Hepatocyte (in vitro differentiated cells): ENCODE measurements around the gene STMN3. TPM values are rescaled to one million over a fixed set of nuclear protein-coding genes. Genes with fewer than 3 reads are reported as not detected.
"Not testable (repeated sequence)": the region's sequence is repeated elsewhere in the genome, so short reads cannot be mapped to it uniquely, and the experiment has no call there.

ENCODE experiments used
- DNase-seq: peaks from one replicate; pipeline ENCODE4 v3.0.0-alpha.2; 2016; ENCODE audit warnings: low spot score
- H2AFZ ChIP-seq: fragments of 200-600 bp; sonication (generic); 2 replicates; pipeline ENCODE4 v1.6.0; 2016; ENCODE audit warnings: antibody characterized with exemption, mild to moderate bottlenecking
- H3K27ac ChIP-seq: fragments of 200-600 bp; sonication (generic); 2 replicates; pipeline ENCODE4 v1.5.1; 2016; ENCODE audit warnings: mild to moderate bottlenecking
- H3K27me3 ChIP-seq: fragments of 200-600 bp; sonication (generic); 2 replicates; pipeline ENCODE4 v1.6.1; 2016
- H3K36me3 ChIP-seq: fragments of 200-600 bp; sonication (generic); replicated peaks from 2 replicates; pipeline ENCODE4 v1.5.1; 2016; ENCODE audit warnings: low read depth; ENCODE audit not compliant: insufficient read depth
- H3K4me1 ChIP-seq: fragments of 200-600 bp; sonication (generic); 2 replicates; pipeline ENCODE4 v1.5.1; 2016; ENCODE audit warnings: mild to moderate bottlenecking, moderate library complexity; ENCODE audit not compliant: insufficient read depth
- H3K4me2 ChIP-seq: fragments of 200-600 bp; sonication (generic); 2 replicates; pipeline ENCODE4 v1.6.0; 2016
- H3K4me3 ChIP-seq: fragments of 200-600 bp; sonication (generic); 2 replicates; pipeline ENCODE4 v1.5.1; 2016; ENCODE audit warnings: mild to moderate bottlenecking
- H3K79me2 ChIP-seq: fragments of 200-600 bp; sonication (generic); 2 replicates; pipeline ENCODE4 v1.6.0; 2017; ENCODE audit warnings: mild to moderate bottlenecking
- H3K9me2 ChIP-seq: fragments of 200-600 bp; sonication (generic); replicated peaks from 2 replicates; pipeline ENCODE4 v1.6.0; 2017; ENCODE audit warnings: mild to moderate bottlenecking; ENCODE audit not compliant: insufficient read depth
- H3K9me3 ChIP-seq: fragments of 200-600 bp; sonication (generic); 2 replicates; pipeline ENCODE4 v1.5.1; 2016; ENCODE audit warnings: low read depth, mild to moderate bottlenecking
- H4K20me1 ChIP-seq: fragments of 200-600 bp; sonication (generic); 2 replicates; pipeline ENCODE4 v1.6.0; 2016; ENCODE audit warnings: mild to moderate bottlenecking; ENCODE audit not compliant: insufficient read depth, poor library complexity, severe bottlenecking
- CTCF ChIP-seq: fragments of 200-600 bp; sonication (generic); IDR thresholded peaks from 2 replicates; pipeline ENCODE4 v1.5.1; 2016; ENCODE audit warnings: antibody characterized with exemption, mild to moderate bottlenecking; ENCODE audit not compliant: poor library complexity
- EZH2 ChIP-seq: fragments of 200-600 bp; sonication (generic); IDR thresholded peaks from 2 replicates; pipeline ENCODE4 v1.6.1; 2016; ENCODE audit warnings: antibody characterized with exemption, mild to moderate bottlenecking, borderline replicate concordance
- EZH2phosphoT487 ChIP-seq: fragments of 200-600 bp; sonication (generic); IDR thresholded peaks from one replicate; pipeline ENCODE4 v1.6.1; 2018; ENCODE audit warnings: antibody characterized with exemption, mild to moderate bottlenecking, low read depth, moderate library complexity; ENCODE audit not compliant: unreplicated experiment, severe bottlenecking
- WGBS: methylation state at CpG from one replicate; pipeline ENCODE4 v1.1.6; 2016; ENCODE audit warnings: low lambda C conversion rate; ENCODE audit errors: missing lambda C conversion rate; 5-methylcytosine and 5-hydroxymethylcytosine counted together
- polyA plus RNA-seq: library from polyadenylated mRNA; unstranded; fragments of >200 nt; fragmentation: Nextera tagmentation; extraction: Ambion mirVana; gene quantifications from 2 replicates; pipeline ENCODE4 v1.2.1, GENCODE V29; 2016
- total RNA-seq: library from RNA; depleted of rRNA; stranded (reverse); fragments of >200 nt; gene quantifications from 2 replicates; pipeline ENCODE4 v1.2.3, GENCODE V29; 2014

STMN3 gene
- total and polyA plus RNA-seq, 2 experiments from 2014 or later, result 14.4 to 18.2 TPM

GRCh38 chr20:63673951-63674350, 20.7 kb upstream of the STMN3 start:
- H2AFZ ChIP-seq, result no peak overlapping the region
- WGBS, result 94% methylated on average over 14 of the region's 14 CpGs
- H4K20me1 ChIP-seq, result no peaks in the 10 kb centered on the region
- no peaks in the 10 kb centered on the region for H3K9me2 ChIP-seq
- H3K4me1 ChIP-seq, result no peaks in the 10 kb centered on the region
- H3K27ac ChIP-seq, result no peak overlapping the region
- H3K27me3 ChIP-seq, result no peaks in the 10 kb centered on the region
- no peaks in the 10 kb centered on the region for H3K79me2 ChIP-seq
- H3K4me2 ChIP-seq, result no peak overlapping the region
- no peaks in the 10 kb centered on the region for H3K36me3 ChIP-seq
- no peak overlapping the region for H3K4me3 ChIP-seq
- TF ChIP-seq EZH2 (no peak), CTCF (no peak), EZH2phosphoT487 (no peak)
- H3K9me3 ChIP-seq, result no peaks in the 10 kb centered on the region
- no peak for DNase-seq

GRCh38 chr20:63672666-63673065, 19.4 kb upstream of the STMN3 start:
- no peak overlapping the region for H3K4me2 ChIP-seq
- no peaks in the 10 kb centered on the region for H3K36me3 ChIP-seq
- no peaks in the 10 kb centered on the region for H4K20me1 ChIP-seq
- no peak overlapping the region for H2AFZ ChIP-seq
- no peaks in the 10 kb centered on the region for H3K27me3 ChIP-seq
- TF ChIP-seq EZH2, result no peak
- no peak for TF ChIP-seq EZH2phosphoT487
- TF ChIP-seq CTCF, result no peak
- 97% methylated on average over 10 of the region's 10 CpGs for WGBS
- no peaks in the 10 kb centered on the region for H3K9me3 ChIP-seq
- H3K4me1 ChIP-seq, result no peaks in the 10 kb centered on the region
- DNase-seq, result no peak
- no peaks in the 10 kb centered on the region for H3K79me2 ChIP-seq
- no peaks in the 10 kb centered on the region for H3K9me2 ChIP-seq
- H3K27ac ChIP-seq, result no peak overlapping the region
- no peak overlapping the region for H3K4me3 ChIP-seq

GRCh38 chr20:63671695-63672094, 18.5 kb upstream of the STMN3 start:
- H3K9me3 ChIP-seq, H3K4me3 ChIP-seq, H3K36me3 ChIP-seq, H4K20me1 ChIP-seq, H3K27ac ChIP-seq, H3K27me3 ChIP-seq, H2AFZ ChIP-seq, DNase-seq, H3K9me2 ChIP-seq, H3K4me1 ChIP-seq, H3K4me2 ChIP-seq, H3K79me2 ChIP-seq: not testable (repeated sequence)
- WGBS, result 98% methylated on average over 11 of the region's 12 CpGs

- Histone ChIP-seq H4K20me1 (no peaks in the 10 kb centered on the region), H3K9me3 (no peaks in the 10 kb centered on the region), H3K27me3 (no peaks in the 10 kb centered on the region), H3K4me3 (no peak overlapping the region), H2AFZ (no peak overlapping the region), H3K27ac (no peak overlapping the region), H3K36me3 (no peaks in the 10 kb centered on the region), H3K9me2 (no peaks in the 10 kb centered on the region), H3K79me2 (no peaks in the 10 kb centered on the region), H3K4me1 (no peaks in the 10 kb centered on the region), H3K4me2 (no peak overlapping the region)
- no peak for DNase-seq
- TF ChIP-seq CTCF (no peak), EZH2phosphoT487 (no peak), EZH2 (no peak)
- 96% methylated on average over 7 of the region's 11 CpGs for WGBS
Observed at GRCh38 chr20:63668351-63668750, 15.1 kb upstream of the STMN3 start.
